Measurements from ENCODE around the gene CNIH3.

Gene CNIH3

GRCh38 chr1:224619209-224619608 is 3.1 kb downstream of the CNIH3 start:
- Mint-ChIP-seq H3K27ac (no peak overlapping the region), H3K4me3 (no peak overlapping the region), H3K36me3 (ENCODE audit: low read depth) (peaks cover 13% of the 10 kb centered on the region), H3K27me3 (ENCODE audit: low read depth, poor library complexity) (peaks cover 88% of the 10 kb centered on the region), H3K4me1 (peaks cover 27% of the 10 kb centered on the region), H3K9me3 (peaks cover 17% of the 10 kb centered on the region)
- no peak for DNase-seq
- TF ChIP-seq CTCF (IDR thresholded peaks at IDR 0.05), result no peak

- peaks cover 27% of the 10 kb centered on the region for H3K4me1 Mint-ChIP-seq
- H3K27me3 Mint-ChIP-seq (ENCODE audit: low read depth, poor library complexity), result peaks cover 81% of the 10 kb centered on the region
- no peak for TF ChIP-seq CTCF (IDR thresholded peaks at IDR 0.05)
Measured at GRCh38 chr1:224620105-224620504, 4.0 kb downstream of the CNIH3 start.

GRCh38 chr1:224621813-224622682 is 5.9 kb downstream of the CNIH3 start:
- no peak for TF ChIP-seq CTCF (IDR thresholded peaks at IDR 0.05)
- Mint-ChIP-seq H3K4me3 (no peak overlapping the region), H3K4me1 (peaks cover 16% of the 10 kb centered on the region), H3K27ac (no peak overlapping the region), H3K36me3 (ENCODE audit: low read depth) (peaks cover 13% of the 10 kb centered on the region), H3K27me3 (ENCODE audit: low read depth, poor library complexity) (peaks cover 68% of the 10 kb centered on the region), H3K9me3 (peaks cover 17% of the 10 kb centered on the region)
- DNase-seq, result no peak

More at GRCh38 chr1:224620105-224620504, 4.0 kb downstream of the CNIH3 start:
- no peak for DNase-seq
- Mint-ChIP-seq H3K9me3 (peaks cover 17% of the 10 kb centered on the region), H3K36me3 (ENCODE audit: low read depth) (peaks cover 13% of the 10 kb centered on the region), H3K27ac (no peak overlapping the region), H3K4me3 (no peak overlapping the region)

- no peak overlapping the region for H3K27ac Mint-ChIP-seq
- peaks cover 13% of the 10 kb centered on the region for H3K36me3 Mint-ChIP-seq (ENCODE audit: low read depth)
- H3K27me3 Mint-ChIP-seq (ENCODE audit: low read depth, poor library complexity), result peaks cover 60% of the 10 kb centered on the region
- no peak overlapping the region for H3K4me3 Mint-ChIP-seq
- peaks cover 8% of the 10 kb centered on the region for H3K4me1 Mint-ChIP-seq
- no peak for TF ChIP-seq CTCF (IDR thresholded peaks at IDR 0.05)
- peaks cover 17% of the 10 kb centered on the region for H3K9me3 Mint-ChIP-seq
- DNase-seq, result no peak
Measured at GRCh38 chr1:224622831-224623230, 6.7 kb downstream of the CNIH3 start.

- peaks cover 59% of the 10 kb centered on the region for H3K27me3 Mint-ChIP-seq (ENCODE audit: low read depth, poor library complexity)
- no peak for DNase-seq
- peaks cover 13% of the 10 kb centered on the region for H3K36me3 Mint-ChIP-seq (ENCODE audit: low read depth)
- H3K9me3 Mint-ChIP-seq, result peaks cover 17% of the 10 kb centered on the region
- no peak overlapping the region for H3K27ac Mint-ChIP-seq
- no peak for TF ChIP-seq CTCF (IDR thresholded peaks at IDR 0.05)
- H3K4me1 Mint-ChIP-seq, result peaks cover 7% of the 10 kb centered on the region
- no peak overlapping the region for H3K4me3 Mint-ChIP-seq
Measured at GRCh38 chr1:224623310-224623714, 7.2 kb downstream of the CNIH3 start.

Measured in nephron progenitor cell (in vitro differentiated cells).